ENCODE measurements around the gene ELAC2.
"Not testable (repeated sequence)": the region's sequence is repeated elsewhere in the genome, so short reads cannot be mapped to it uniquely, and the experiment has no call there.

Gene ELAC2

DNA sequence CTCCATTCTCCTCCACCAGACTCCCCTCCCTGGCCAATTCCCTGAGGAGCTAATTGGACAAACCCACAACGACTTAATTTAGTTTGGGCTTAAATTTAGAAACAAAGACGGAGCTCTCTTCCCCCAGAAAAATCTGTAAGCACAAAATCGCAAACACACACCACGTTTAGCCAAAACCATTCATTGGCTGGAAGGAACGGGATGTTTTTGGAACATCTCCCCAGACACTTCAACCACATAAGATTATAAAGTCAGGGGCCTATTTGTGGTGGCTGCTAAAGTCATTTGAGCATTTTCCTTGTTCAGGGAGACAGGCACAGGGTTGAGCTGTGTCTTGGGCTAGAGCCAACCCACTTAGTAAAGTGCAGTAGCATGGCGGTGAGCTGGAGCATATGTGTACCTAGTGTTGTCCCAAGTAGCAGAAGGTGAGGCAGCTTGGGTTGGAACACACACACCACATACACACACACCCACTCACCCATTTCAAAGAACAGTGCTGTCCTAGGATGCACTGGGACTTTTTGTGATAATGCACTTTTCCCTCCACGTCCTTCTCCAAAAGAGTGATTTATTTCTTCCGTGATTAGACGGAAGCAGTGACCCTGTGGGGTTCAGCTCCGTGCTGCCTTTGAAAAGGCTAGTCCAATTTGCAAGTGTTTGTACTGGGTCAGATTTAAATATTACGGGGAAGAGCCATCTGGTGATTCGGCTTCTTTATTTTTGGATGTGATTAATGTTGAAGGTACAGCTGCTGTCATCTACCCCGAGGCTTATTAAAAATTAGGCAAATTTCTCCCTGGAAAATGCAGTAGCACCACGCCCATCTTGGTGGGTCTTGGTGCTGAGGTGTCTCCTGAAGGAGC lies 32.2 kb downstream of the ELAC2 start:
- Histone ChIP-seq H3K27me3 (ENCODE audit: low read depth, low read length) (no peaks in the 10 kb centered on the region), H3K9me3 (ENCODE audit: control insufficient read depth in 1 of 2, low read length in 2 of 2) (no peaks in the 10 kb centered on the region), H3K4me1 (ENCODE audit: control insufficient read depth in 1 of 2, insufficient read depth in 2 of 2, low read length in 2 of 2) (peaks cover 3 to 18% of the 10 kb centered on the region in 2 donors), H3K27ac (ENCODE audit: low read length) (no peak overlapping the region), H3K4me3 (ENCODE audit: low read depth in 1 of 2, low read length in 2 of 2) (no peak overlapping the region), H3K36me3 (ENCODE audit: control insufficient read depth in 1 of 2, insufficient read depth in 2 of 2, low read length in 2 of 2) (peaks cover 0 to 8% of the 10 kb centered on the region in 2 donors)

GRCh38 chr17:12983991-12984884 lies 33.6 kb downstream of the ELAC2 start:
- H3K9me3 ChIP-seq (ENCODE audit: control insufficient read depth in 1 of 2, low read length in 2 of 2): no peaks in the 10 kb centered on the region
- H3K4me1 ChIP-seq (ENCODE audit: control insufficient read depth in 1 of 2, insufficient read depth in 2 of 2, low read length in 2 of 2): peaks cover 3 to 18% of the 10 kb centered on the region in 2 donors
- peak overlapping the region; percentile 39 for H3K27ac ChIP-seq (ENCODE audit: low read length)
- no peaks in the 10 kb centered on the region for H3K36me3 ChIP-seq (ENCODE audit: control insufficient read depth in 1 of 2, insufficient read depth in 2 of 2, low read length in 2 of 2)
- peak overlapping the region; percentile 7 for H3K4me3 ChIP-seq (ENCODE audit: low read depth in 1 of 2, low read length in 2 of 2)
- H3K27me3 ChIP-seq (ENCODE audit: low read depth, low read length): no peaks in the 10 kb centered on the region

- Histone ChIP-seq H3K4me1 (ENCODE audit: control insufficient read depth in 1 of 2, insufficient read depth in 2 of 2, low read length in 2 of 2) (peaks cover 3 to 18% of the 10 kb centered on the region in 2 donors), H3K36me3 (ENCODE audit: control insufficient read depth in 1 of 2, insufficient read depth in 2 of 2, low read length in 2 of 2) (no peaks in the 10 kb centered on the region), H3K27ac (ENCODE audit: low read length) (no peak overlapping the region), H3K9me3 (ENCODE audit: control insufficient read depth in 1 of 2, low read length in 2 of 2) (no peaks in the 10 kb centered on the region), H3K27me3 (ENCODE audit: low read depth, low read length) (no peaks in the 10 kb centered on the region), H3K4me3 (ENCODE audit: low read depth in 1 of 2, low read length in 2 of 2) (no peak overlapping the region)
These were observed 35.6 kb downstream of the ELAC2 start for GRCh38 chr17:12982224-12982623.

DNA sequence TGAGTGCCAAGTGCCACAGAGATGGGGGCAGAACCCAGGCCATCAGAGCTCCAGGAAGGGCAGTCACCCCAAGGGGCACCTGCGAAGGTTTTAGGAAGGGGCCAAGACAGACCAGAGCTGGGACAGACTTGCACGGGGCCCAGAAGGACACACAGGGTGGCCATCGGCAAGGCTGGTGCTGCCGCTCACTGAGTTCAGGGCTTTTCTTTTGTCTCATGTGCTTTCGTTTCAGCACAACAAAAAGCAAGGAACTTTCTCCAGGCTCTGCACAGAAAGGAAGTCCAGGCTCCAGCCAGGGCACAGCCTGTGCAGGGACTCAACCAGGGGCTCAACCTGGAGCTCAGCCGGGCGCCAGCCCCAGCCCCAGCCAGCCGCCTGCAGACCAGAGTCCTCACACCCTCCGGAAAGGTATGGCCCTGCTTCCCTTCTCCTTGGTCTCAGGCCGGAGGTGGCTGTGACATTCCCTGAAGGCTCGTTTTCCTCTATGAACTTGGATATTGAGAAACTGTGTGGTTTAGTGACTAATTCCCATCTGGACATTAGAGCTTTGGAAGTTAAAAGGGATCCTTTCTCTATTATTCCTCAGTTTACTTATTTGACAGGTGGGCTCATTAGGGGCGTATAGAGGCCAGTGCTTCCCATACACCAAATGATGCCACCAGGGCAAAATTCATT lies 37.9 kb downstream of the ELAC2 start:
- Histone ChIP-seq H3K4me3 (ENCODE audit: low read depth in 1 of 2, low read length in 2 of 2) (no peak overlapping the region), H3K27me3 (ENCODE audit: low read depth, low read length) (no peaks in the 10 kb centered on the region), H3K27ac (ENCODE audit: low read length) (no peak overlapping the region), H3K36me3 (ENCODE audit: control insufficient read depth in 1 of 2, insufficient read depth in 2 of 2, low read length in 2 of 2) (no peaks in the 10 kb centered on the region), H3K4me1 (ENCODE audit: control insufficient read depth in 1 of 2, insufficient read depth in 2 of 2, low read length in 2 of 2) (peaks cover 2 to 7% of the 10 kb centered on the region in 2 donors), H3K9me3 (ENCODE audit: control insufficient read depth in 1 of 2, low read length in 2 of 2) (no peaks in the 10 kb centered on the region)

DNA sequence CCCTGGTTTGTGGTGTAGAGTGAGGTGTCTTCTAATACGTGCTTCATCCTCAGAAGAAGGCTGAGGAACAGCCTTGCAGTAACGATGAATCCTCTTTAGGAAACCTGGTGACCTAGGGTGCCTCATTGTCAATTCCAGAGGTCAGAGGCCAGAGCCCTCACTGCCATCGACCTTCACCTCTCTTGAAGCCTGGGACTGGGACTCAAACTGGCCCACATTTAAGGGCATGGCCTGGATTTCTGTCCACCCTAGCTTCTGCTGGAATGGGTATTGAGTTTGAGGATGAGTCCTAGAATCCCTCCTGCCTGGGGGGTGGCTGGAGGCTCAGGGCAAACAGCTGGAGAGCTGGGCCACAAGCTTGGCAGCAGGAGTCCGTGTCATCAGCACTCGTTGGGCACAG lies 38.6 kb downstream of the ELAC2 start:
- Histone ChIP-seq H3K4me1 (ENCODE audit: control insufficient read depth in 1 of 2, insufficient read depth in 2 of 2, low read length in 2 of 2) (peaks cover 0 to 4% of the 10 kb centered on the region in 2 donors), H3K27ac (ENCODE audit: low read length) (no peak overlapping the region), H3K4me3 (ENCODE audit: low read depth in 1 of 2, low read length in 2 of 2) (no peak overlapping the region), H3K9me3 (ENCODE audit: control insufficient read depth in 1 of 2, low read length in 2 of 2) (no peaks in the 10 kb centered on the region), H3K36me3 (ENCODE audit: control insufficient read depth in 1 of 2, insufficient read depth in 2 of 2, low read length in 2 of 2) (no peaks in the 10 kb centered on the region), H3K27me3 (ENCODE audit: low read depth, low read length) (no peaks in the 10 kb centered on the region)

DNA sequence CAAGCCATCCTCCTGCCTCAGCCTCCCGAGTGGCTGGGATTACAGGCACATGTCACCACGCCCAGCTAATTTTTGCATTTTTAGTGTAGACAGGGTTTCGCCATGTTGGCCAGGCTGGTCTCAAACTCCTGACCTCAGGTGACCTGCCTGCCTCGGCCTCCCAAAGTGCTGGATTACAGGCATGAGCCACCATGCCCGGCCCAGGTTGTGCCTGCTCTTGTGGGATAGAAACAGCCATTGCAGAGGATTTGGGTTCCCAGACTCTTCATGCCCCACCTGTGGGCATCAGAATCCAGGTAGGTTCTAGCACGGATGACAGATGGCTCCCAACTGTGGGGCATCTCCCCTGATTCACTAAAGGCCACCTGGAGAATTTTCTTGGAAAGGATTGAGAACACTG lies 39.0 kb downstream of the ELAC2 start:
- not testable (repeated sequence) for H3K9me3 ChIP-seq (ENCODE audit: control insufficient read depth in 1 of 2, low read length in 2 of 2); H3K4me1 ChIP-seq (ENCODE audit: control insufficient read depth in 1 of 2, insufficient read depth in 2 of 2, low read length in 2 of 2); H3K4me3 ChIP-seq (ENCODE audit: low read depth in 1 of 2, low read length in 2 of 2); H3K36me3 ChIP-seq (ENCODE audit: control insufficient read depth in 1 of 2, insufficient read depth in 2 of 2, low read length in 2 of 2); H3K27me3 ChIP-seq (ENCODE audit: low read depth, low read length); H3K27ac ChIP-seq (ENCODE audit: low read length)

DNA sequence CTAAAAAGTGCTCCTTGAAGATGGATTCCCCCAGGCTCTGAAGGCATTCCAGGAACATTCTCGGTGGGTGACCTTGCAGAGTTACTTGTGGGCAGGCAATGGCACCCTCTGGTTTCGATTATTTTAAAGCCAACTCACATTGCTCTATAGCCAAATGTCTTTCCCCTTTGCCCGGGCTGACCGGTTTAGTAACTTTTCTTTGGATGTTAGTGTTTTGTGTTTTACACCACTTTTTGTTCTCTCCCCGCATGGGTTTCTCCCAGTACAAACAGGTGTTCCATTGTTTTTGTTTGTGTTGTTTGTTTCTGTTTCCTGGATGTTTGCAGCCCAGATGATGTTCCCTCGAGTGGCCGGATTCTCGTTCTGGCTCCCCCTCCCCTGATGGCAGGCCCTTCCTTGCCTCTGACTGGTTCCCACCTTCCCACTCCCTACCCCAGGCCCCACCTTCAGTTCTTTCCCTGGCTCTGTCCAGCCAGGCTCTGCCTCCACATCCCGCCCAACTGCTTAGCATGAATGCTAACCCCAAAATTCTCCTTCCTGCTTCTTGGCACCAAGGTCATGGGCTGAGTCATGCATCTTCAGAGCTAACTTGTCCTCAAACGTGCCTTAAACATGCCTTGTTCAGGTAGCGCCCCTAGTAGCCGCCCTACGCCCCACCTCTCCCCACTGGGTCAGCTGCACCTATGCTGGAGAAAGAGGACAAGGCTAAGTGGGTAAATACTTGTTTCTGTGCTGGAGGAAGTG lies 40.6 kb downstream of the ELAC2 start:
- Histone ChIP-seq H3K27me3 (ENCODE audit: low read depth, low read length) (no peaks in the 10 kb centered on the region), H3K4me3 (ENCODE audit: low read depth in 1 of 2, low read length in 2 of 2) (no peak overlapping the region), H3K9me3 (ENCODE audit: control insufficient read depth in 1 of 2, low read length in 2 of 2) (no peaks in the 10 kb centered on the region), H3K36me3 (ENCODE audit: control insufficient read depth in 1 of 2, insufficient read depth in 2 of 2, low read length in 2 of 2) (no peaks in the 10 kb centered on the region), H3K4me1 (ENCODE audit: control insufficient read depth in 1 of 2, insufficient read depth in 2 of 2, low read length in 2 of 2) (peaks cover 0 to 8% of the 10 kb centered on the region in 2 donors), H3K27ac (ENCODE audit: low read length) (no peak overlapping the region)

- H3K4me1 ChIP-seq (ENCODE audit: control insufficient read depth in 1 of 2, insufficient read depth in 2 of 2, low read length in 2 of 2): peaks cover 0 to 8% of the 10 kb centered on the region in 2 donors
- no peak overlapping the region for H3K27ac ChIP-seq (ENCODE audit: low read length)
- H3K27me3 ChIP-seq (ENCODE audit: low read depth, low read length): no peaks in the 10 kb centered on the region
- H3K4me3 ChIP-seq (ENCODE audit: low read depth in 1 of 2, low read length in 2 of 2): peak overlapping the region; percentile 21 to 68
- H3K9me3 ChIP-seq (ENCODE audit: control insufficient read depth in 1 of 2, low read length in 2 of 2): no peaks in the 10 kb centered on the region
- H3K36me3 ChIP-seq (ENCODE audit: control insufficient read depth in 1 of 2, insufficient read depth in 2 of 2, low read length in 2 of 2): no peaks in the 10 kb centered on the region
These were observed 43.8 kb downstream of the ELAC2 start for GRCh38 chr17:12974005-12974531.

DNA sequence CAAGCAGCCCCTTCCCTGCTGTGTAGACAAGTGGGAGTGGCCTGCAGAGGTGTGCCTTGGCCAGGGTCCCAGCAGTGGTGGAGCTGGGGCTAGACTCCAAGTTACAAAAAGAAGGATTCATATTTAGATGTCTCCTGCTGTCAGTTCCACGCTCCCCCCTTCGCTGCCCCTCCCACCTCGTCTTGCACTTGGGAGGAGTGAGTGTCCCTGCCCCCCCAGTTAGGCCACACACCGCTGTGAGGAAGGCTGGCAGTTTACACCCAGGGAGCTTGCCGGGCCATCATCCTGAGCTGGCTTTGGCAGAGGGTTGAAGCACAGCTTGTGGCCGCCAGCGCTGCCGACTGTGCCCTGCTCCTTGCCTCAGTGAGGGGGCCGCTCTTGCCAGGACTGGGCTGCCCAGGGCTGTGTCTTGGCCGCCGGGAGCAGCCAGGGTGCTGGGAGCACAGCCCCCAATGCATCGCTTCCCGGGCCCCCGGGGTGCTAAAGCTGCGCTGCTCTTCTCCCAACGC lies 44.3 kb downstream of the ELAC2 start:
- no peaks in the 10 kb centered on the region for H3K9me3 ChIP-seq (ENCODE audit: control insufficient read depth in 1 of 2, low read length in 2 of 2)
- peaks cover 0 to 8% of the 10 kb centered on the region in 2 donors for H3K4me1 ChIP-seq (ENCODE audit: control insufficient read depth in 1 of 2, insufficient read depth in 2 of 2, low read length in 2 of 2)
- H3K27ac ChIP-seq (ENCODE audit: low read length): no peak overlapping the region
- peak overlapping the region; percentile 21 to 68 for H3K4me3 ChIP-seq (ENCODE audit: low read depth in 1 of 2, low read length in 2 of 2)
- no peaks in the 10 kb centered on the region for H3K36me3 ChIP-seq (ENCODE audit: control insufficient read depth in 1 of 2, insufficient read depth in 2 of 2, low read length in 2 of 2)
- no peaks in the 10 kb centered on the region for H3K27me3 ChIP-seq (ENCODE audit: low read depth, low read length)

DNA sequence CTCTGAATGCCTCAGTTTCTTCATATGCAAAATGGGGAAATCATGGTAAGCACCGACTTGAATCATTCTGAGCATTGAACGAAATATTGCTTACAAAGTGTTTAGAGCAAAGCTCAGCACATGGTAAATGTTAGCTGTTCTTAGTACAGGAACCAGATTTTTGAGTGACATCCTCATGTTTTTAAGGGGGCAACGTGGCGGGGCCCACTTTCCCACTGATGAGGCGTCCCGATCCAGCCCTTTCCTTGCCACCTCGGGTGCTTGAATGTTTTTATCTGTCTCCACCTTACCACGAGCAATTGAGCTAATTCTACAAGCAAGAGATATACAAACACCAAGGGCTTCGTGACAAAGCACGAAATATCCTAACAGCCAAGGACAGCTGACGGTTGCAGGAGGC lies 49.9 kb downstream of the ELAC2 start:
- H3K36me3 ChIP-seq (ENCODE audit: control insufficient read depth in 1 of 2, insufficient read depth in 2 of 2, low read length in 2 of 2): no peaks in the 10 kb centered on the region
- no peak overlapping the region for H3K27ac ChIP-seq (ENCODE audit: low read length)
- no peaks in the 10 kb centered on the region for H3K9me3 ChIP-seq (ENCODE audit: control insufficient read depth in 1 of 2, low read length in 2 of 2)
- no peaks in the 10 kb centered on the region for H3K27me3 ChIP-seq (ENCODE audit: low read depth, low read length)
- H3K4me3 ChIP-seq (ENCODE audit: low read depth in 1 of 2, low read length in 2 of 2): no peak overlapping the region
- no peaks in the 10 kb centered on the region for H3K4me1 ChIP-seq (ENCODE audit: control insufficient read depth in 1 of 2, insufficient read depth in 2 of 2, low read length in 2 of 2)

Data from muscle layer of duodenum (tissue), 2 donors.